ENCODE measurements around the gene UBXN7. TPM values are rescaled to one million over a fixed set of nuclear protein-coding genes. Genes with fewer than 3 reads are reported as not detected.

Gene UBXN7

Small RNAs within 50 kb of the gene (small RNA-seq; reads per million reads assigned to genes)
- gene AC069257.2 (ENCODE audit: insufficient read depth) (not detected), gene AC083822.1 (ENCODE audit: insufficient read depth) (not detected), gene AC117490.1 (ENCODE audit: insufficient read depth) (not detected), gene RN7SL434P (ENCODE audit: insufficient read depth) (not detected), gene RN7SL738P (ENCODE audit: insufficient read depth) (not detected), gene RNU6-1279P (ENCODE audit: insufficient read depth) (not detected), gene RNU6-910P (ENCODE audit: insufficient read depth) (not detected)

All from mesendoderm (in vitro differentiated cells).